Head of caudate nucleus (tissue), 42 donors: ENCODE data around the gene AIF1L.
A peak's percentile ranks its signal among the peaks of the same experiment; 100 is the strongest.
"Not testable (repeated sequence)": the region's sequence is repeated elsewhere in the genome, so short reads cannot be mapped to it uniquely, and the experiment has no call there.

Experiments
- DNase-seq, 42 donors: peaks; one replicate each; pipeline versions ENCODE4 v3.0.0 to v3.0.0-alpha.2; 2020 to 2021; ENCODE audit warnings: mixed read lengths in 7 of 42
- intact Hi-C: fragments of 100-400 bp; cut with DNase I; formaldehyde crosslinking; loops from one replicate; pipeline ENCODE4 v1.15.0; 2022

The AIF1L gene

GRCh38 chr9:131113655-131114054 is 17.3 kb downstream of the AIF1L start:
- peak in 4 of 42 donors; percentile 0 to 28 (median 16) for DNase-seq

GRCh38 chr9:131114084-131114535 is 17.8 kb downstream of the AIF1L start:
- intact Hi-C loops: no loop called here
- DNase-seq: peak in 4 of 42 donors; percentile 2 to 39 (median 17)

More at GRCh38 chr9:131113655-131114054, 17.3 kb downstream of the AIF1L start:
- intact Hi-C loops: no loop called here

GRCh38 chr9:131115360-131115742 is 19.0 kb downstream of the AIF1L start:
- DNase-seq: peak in 2 of 42 donors; percentile 3 to 28
- intact Hi-C loops: not testable (repeated sequence)

GRCh38 chr9:131116281-131117120 is 20.2 kb downstream of the AIF1L start:
- intact Hi-C loops: no loop called here
- DNase-seq: peak in 26 of 42 donors; percentile 27 to 74 (median 55)

GRCh38 chr9:131117121-131117761 is 20.9 kb downstream of the AIF1L start:
- DNase-seq: peak in 2 of 42 donors; percentile 9 to 29
- intact Hi-C loops: no loop called here

- intact Hi-C loops: no loop called here
- DNase-seq: no peak
Measured at GRCh38 chr9:131117762-131118145, 21.4 kb downstream of the AIF1L start.

- DNase-seq: peak in 1 of 42 donors; percentile 18
- intact Hi-C loops: no loop called here
Measured at GRCh38 chr9:131119600-131119999, 23.3 kb downstream of the AIF1L start.

- no peak for DNase-seq
- intact Hi-C loops: loop anchor here (10.0 kb wide), 1 partner anchor 416 kb away; no protein-coding TSS in a partner anchor
Measured at GRCh38 chr9:131120620-131121228, 24.4 kb downstream of the AIF1L start.

GRCh38 chr9:131121346-131121745 is 25.0 kb downstream of the AIF1L start:
- intact Hi-C loops: loop anchor here (10.0 kb wide), 1 partner anchor 417 kb away; no protein-coding TSS in a partner anchor
- no peak for DNase-seq

- no peak for DNase-seq
- intact Hi-C loops: loop anchor here (10.0 kb wide), 1 partner anchor 417 kb away; no protein-coding TSS in a partner anchor
Measured at GRCh38 chr9:131122158-131122557, 25.8 kb downstream of the AIF1L start.

- intact Hi-C loops: loop anchor here (10.0 kb wide), 1 partner anchor 420 kb away; no protein-coding TSS in a partner anchor
- peak in 1 of 42 donors; percentile 36 for DNase-seq
Measured at GRCh38 chr9:131125038-131125287, 28.6 kb downstream of the AIF1L start.

- intact Hi-C loops: loop anchor here (10.0 kb wide), 1 partner anchor 421 kb away; no protein-coding TSS in a partner anchor
- peak; percentile 97 to 100 (median 99) for DNase-seq
Measured at GRCh38 chr9:131125288-131126058, 29.1 kb downstream of the AIF1L start, which contains the start of gene NUP214. Gene NUP214 (plus strand): TSS chr9:131125586. CDS start chr9:131125705, 119 bp downstream.

GRCh38 chr9:131126059-131126426 is 29.7 kb downstream of the AIF1L start:
- intact Hi-C loops: loop anchor here (10.0 kb wide), 1 partner anchor 421 kb away; no protein-coding TSS in a partner anchor
- no peak for DNase-seq

GRCh38 chr9:131129183-131129582 is 32.9 kb downstream of the AIF1L start:
- intact Hi-C loops: loop anchor here (10.0 kb wide), 1 partner anchor 424 kb away; no protein-coding TSS in a partner anchor
- DNase-seq: no peak

- no peak for DNase-seq
- intact Hi-C loops: no loop called here
Measured at GRCh38 chr9:131138676-131139075, 42.3 kb downstream of the AIF1L start.

GRCh38 chr9:131140112-131140511 is 43.8 kb downstream of the AIF1L start:
- DNase-seq: no peak
- intact Hi-C loops: no loop called here

- intact Hi-C loops: no loop called here
- no peak for DNase-seq
Measured at GRCh38 chr9:131140550-131140949, 44.2 kb downstream of the AIF1L start.

GRCh38 chr9:131142160-131142559 is 45.8 kb downstream of the AIF1L start:
- no peak for DNase-seq
- intact Hi-C loops: no loop called here

GRCh38 chr9:131144201-131144600 is 47.9 kb downstream of the AIF1L start:
- no peak for DNase-seq
- intact Hi-C loops: no loop called here
